Stimulated activated CD4-positive, alpha-beta T cell treated with anti-CD3 and anti-CD28 coated beads, TNF-alpha, amount 100 ng/mL, for 24 hours (primary cell): ENCODE data around the gene GPC6.

Experiments used
- DNase-seq, 3 experiments: peaks; one replicate each; pipeline ENCODE4 v3.0.0-alpha.2; 2020; ENCODE audit warnings: low read depth in 3 of 3

The GPC6 gene

DNA sequence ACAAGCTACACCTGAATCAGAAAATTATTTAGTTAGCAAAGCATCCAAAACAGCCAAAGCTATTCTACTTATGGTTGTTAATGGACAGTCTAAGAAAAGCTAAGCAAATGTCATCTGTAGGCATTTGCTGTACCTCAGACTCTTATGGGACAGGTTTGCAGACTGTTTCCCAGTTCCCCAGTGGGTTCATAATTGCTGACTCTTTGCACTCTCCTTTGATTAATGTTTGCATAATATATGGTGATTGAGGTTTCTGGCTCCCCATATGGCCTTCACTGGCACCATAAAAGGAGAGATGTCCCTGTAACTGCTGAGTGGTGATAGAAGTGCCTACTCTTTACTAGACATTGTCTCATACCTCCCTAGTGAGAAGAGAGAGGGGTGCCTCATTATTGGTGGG, 142.1 kb downstream of the GPC6 start:
- DNase-seq = no peak

GRCh38 chr13:93372856-93373255, 146.2 kb downstream of the GPC6 start:
- DNase-seq = no peak

GRCh38 chr13:93375491-93375890, 148.9 kb downstream of the GPC6 start:
- DNase-seq = no peak

DNA sequence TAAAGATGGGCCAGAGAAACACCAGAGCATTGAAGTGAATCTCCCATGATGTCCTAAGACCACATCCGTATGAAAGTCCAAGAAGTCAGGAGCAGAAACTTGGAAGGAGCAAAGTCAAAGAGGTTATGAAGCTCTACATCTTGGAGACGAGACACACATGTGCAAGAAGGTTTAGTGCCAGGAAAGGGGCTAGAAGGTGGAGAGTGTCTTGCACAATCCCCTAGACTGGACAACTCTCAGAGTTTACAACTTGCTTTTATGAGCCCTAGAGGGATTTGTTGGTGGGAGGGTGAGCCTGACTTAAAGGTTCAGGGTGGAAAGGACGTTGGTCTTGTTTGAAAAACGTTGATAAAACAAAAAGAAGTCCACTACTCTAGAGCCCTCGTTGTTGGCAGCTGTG, 150.6 kb downstream of the GPC6 start:
- no peak for DNase-seq

DNA sequence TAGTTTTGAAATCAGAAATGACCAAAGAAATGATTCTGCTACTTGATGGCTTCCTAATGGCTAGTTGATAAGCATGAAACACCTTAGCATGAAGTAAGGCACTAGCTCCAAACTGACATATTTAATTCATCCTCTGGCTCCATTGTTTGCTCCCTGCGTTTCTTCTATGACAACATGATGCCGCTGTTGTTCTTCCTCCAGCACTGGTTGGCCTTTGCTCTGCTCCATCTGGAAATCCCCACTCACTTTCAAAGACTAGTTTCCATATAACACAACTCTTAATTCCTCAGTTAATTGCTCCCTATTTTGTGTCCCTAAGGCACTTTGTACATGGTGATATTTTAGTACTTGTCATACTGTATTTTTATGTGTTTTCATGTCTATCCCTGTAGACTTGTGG, 151.6 kb downstream of the GPC6 start:
- DNase-seq = no peak

- DNase-seq = no peak
These were observed 159.5 kb downstream of the GPC6 start for GRCh38 chr13:93386116-93386515.

- DNase-seq = no peak
These were observed 162.1 kb downstream of the GPC6 start for GRCh38 chr13:93388701-93389100.

DNA sequence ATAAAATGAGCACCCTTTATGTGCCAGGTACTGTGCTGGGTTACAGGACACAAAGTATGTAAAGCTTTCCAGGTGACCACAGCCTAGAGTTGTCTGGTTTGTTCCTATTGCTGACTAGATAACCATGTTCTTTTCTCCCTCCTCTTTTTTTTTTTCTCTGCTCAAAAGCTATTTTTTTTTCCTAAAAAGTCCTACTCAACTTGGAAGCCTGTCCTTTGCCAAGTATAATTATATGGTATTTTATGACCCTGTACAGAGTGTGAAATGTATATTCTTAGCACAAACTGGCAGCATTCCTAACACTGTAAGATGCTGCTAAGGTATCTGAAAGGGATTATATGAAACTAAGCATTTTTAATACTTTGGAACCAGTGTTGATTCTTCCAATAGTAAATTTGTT, 171.0 kb downstream of the GPC6 start:
- DNase-seq = no peak

- DNase-seq = no peak
These were observed 171.8 kb downstream of the GPC6 start for GRCh38 chr13:93398167-93399035.

GRCh38 chr13:93399212-93399611, 172.6 kb downstream of the GPC6 start:
- no peak for DNase-seq

GRCh38 chr13:93406136-93406535, 179.5 kb downstream of the GPC6 start:
- DNase-seq = no peak

DNA sequence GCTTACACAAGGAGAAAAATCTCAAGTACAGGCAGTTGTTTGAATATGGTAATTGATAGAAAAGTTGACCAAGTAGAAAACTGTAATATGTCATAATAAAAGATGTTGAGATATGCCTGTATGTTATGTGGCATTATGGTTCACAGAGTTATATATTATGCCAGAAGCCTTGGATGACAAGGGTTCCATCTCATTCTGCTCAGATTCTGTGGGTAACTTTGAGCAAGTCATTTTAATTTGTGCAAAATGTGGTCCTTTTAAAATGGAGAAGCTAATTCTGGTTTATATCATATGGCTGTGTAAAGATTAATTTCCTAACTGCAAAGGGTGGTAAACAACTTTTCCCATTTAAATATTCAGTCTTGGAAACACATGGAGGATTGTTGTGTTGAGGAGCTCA, 180.9 kb downstream of the GPC6 start:
- DNase-seq = no peak

GRCh38 chr13:93409001-93409400, 182.4 kb downstream of the GPC6 start:
- no peak for DNase-seq

DNA sequence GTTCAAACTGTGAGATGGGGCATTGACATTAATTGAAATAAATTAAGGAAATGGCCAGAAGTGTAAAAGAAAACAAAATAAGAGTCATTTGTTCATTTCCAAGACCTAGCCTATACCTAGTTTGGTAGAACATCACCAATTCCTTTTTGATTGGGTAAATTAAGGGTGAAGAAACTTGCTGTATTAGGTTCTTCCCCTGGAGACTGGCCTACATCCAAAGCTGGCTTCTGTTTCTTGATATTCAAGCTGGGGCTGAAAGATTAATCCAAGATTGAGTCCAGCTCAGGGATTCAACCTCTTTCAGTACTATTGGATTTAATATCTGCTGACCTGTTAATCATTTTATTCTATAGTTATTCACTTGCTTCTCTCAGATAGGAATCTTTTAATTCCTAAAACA, 183.2 kb downstream of the GPC6 start:
- DNase-seq = no peak

- no peak for DNase-seq
These were observed 184.6 kb downstream of the GPC6 start for GRCh38 chr13:93411186-93411680.

DNA sequence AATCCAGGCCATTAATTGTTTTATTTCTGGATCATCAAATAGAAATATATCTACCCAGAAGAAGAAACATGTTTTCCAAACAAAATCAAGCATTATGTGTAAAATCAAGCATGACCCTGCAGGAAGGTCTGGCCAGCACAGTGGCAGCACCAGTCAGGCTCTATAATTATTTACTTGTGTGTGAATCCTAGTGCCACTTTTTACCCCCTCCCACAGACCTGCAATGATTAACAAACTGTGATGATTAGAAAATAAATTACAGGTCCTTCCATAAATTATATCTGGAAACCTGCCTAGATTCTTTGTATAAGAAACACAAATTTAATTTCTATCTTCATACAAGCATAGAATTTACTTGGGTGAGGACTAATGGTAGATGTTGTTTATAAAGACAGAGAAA, 186.1 kb downstream of the GPC6 start:
- DNase-seq = no peak

- DNase-seq = no peak
These were observed 187.5 kb downstream of the GPC6 start for GRCh38 chr13:93413972-93414717.

DNA sequence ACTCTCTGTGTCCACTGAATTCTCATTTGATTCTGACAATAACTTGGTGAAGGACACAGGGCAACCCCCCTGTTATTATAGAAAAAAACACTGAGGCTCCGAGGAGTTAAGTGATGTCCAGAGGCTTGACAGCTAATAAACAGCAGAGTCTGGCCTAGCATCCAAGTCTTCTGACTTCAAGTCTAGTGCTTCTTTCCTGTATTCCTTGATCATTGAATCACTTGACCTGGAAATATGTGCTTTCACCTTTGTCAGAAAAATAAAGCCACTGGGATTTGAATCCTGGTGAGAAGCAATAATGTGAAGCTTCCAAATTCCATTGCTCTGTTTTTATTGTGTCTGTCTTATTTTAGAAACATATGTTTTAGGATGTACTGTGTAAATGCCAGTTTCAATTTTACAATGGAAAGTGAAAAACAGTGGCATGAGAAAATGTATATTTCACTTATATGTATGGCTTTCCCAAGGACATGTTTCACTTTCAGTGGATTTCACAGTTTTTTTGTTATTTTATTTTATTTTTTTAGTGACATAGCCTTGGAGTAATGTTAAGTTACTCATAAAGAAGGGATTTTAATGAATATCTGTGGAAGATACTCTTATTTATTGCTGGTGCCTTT, 190.2 kb downstream of the GPC6 start:
- DNase-seq = no peak

DNA sequence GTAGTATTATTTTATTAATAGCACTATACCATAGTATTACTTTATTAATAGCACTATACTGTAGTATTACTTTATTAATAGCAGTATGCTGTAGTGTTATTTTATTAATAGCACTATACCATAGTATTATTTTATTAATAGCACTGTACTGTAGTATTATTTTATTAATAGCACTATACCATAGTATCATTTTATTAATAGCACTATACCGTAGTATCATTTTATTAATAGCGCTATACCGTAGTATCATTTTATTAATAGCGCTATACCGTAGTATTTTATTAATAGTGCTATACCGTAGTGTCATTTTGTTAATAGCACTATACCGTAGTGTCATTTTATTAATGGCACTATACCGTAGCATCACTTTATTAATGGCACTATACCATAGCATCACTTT, 191.8 kb downstream of the GPC6 start:
- no peak for DNase-seq

DNA sequence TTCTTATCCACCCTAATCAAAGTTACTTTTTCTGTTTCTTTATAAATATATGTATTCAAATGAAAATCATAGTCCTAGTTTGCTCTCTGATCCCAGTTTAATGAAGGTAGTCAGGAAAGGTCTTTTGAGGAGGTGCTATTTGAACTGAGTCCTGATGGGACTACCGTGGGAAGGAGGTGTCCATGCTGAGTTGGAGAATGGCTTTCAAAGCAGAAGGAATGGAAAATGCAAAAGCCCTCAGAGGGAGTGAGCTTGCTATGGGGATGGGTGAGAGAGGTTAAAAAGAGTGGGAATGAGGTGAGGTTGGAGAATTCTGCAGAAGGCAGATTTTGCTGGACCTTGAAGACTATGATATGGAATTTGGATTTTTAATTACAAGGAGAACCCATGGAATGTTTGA, 193.6 kb downstream of the GPC6 start:
- DNase-seq = no peak

DNA sequence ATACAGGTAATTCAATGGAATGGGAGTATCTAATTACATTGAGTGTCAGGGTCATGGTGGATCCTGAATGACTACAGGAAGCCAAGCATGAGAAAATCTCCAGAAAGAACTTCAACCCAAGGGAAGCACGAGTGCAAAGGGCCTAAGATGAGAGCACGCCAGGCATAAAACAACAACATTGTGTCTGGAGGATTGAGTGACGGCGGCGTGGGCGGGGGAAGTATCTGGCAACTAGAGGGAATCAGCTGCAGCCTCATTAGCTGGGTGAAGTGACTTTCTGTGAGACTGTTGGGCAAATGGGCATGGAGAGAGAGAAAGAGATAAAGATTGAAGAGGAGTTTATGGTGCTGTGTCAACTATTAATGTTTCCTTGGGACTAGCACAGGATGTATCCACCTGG, 194.3 kb downstream of the GPC6 start:
- no peak for DNase-seq

DNA sequence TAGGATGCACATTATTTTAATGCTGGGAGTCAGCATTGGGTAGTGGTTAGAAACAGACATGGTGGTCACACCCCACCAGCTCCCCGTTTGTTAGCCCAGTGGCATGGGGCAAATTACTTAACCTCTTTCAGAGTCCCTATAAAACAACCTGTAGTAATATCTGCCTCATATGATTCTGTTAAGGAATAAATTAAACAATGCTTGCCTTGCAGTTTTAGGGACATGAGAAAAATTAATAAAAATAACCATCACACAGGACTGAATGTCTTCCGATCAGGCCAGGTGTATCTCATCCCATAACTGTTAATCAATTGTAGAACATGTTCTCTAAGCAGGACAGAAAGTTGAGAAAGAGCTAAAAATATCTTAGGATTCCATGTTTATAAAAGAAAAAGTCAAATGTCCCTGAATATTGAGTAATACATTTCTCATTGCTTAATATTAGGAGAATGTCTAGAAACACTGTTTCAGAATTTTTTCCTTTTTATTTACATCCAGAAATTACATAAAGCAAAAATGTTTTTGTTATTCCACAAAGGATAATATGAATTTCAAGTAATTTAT, 196.5 kb downstream of the GPC6 start:
- no peak for DNase-seq
